GM21367 (cell line): ENCODE measurements around the gene AURKAIP1.

Experiments
- ATAC-seq: cut with Tn5 transposase; IDR thresholded peaks from one replicate; pipeline ENCODE4 v1.9.1; 2021; ENCODE audit not compliant: unreplicated experiment

AURKAIP1 gene

GRCh38 chr1:1335283-1335682, 39.7 kb downstream of the AURKAIP1 start:
- no peak for ATAC-seq

- no peak for ATAC-seq
Measured at GRCh38 chr1:1334835-1335234, 40.2 kb downstream of the AURKAIP1 start.

- no peak for ATAC-seq
Measured at GRCh38 chr1:1333551-1334241, 41.3 kb downstream of the AURKAIP1 start.

- no peak for ATAC-seq
Measured at GRCh38 chr1:1332774-1333480, 42.1 kb downstream of the AURKAIP1 start.

- no peak for ATAC-seq
Measured at GRCh38 chr1:1332031-1332755, 42.8 kb downstream of the AURKAIP1 start.

GRCh38 chr1:1331068-1331965, 43.7 kb downstream of the AURKAIP1 start, which contains the start of gene TAS1R3:
TSS of gene TAS1R3 (plus strand) at chr1:1331280. CDS start at chr1:1331346, 66 bp downstream.
- ATAC-seq, result no peak

- ATAC-seq, result no peak
Measured at GRCh38 chr1:1330366-1331067, 44.5 kb downstream of the AURKAIP1 start.

- no peak for ATAC-seq
Measured at GRCh38 chr1:1329304-1330210, 45.5 kb downstream of the AURKAIP1 start.

- no peak for ATAC-seq
Measured at GRCh38 chr1:1328254-1328653, 46.8 kb downstream of the AURKAIP1 start.

- no peak for ATAC-seq
Measured at GRCh38 chr1:1327291-1327690, 47.7 kb downstream of the AURKAIP1 start.

GRCh38 chr1:1326075-1326605, 48.9 kb downstream of the AURKAIP1 start:
- no peak for ATAC-seq

GRCh38 chr1:1325288-1326074, 49.5 kb downstream of the AURKAIP1 start:
- no peak for ATAC-seq

GRCh38 chr1:1324524-1325287, 50.3 kb downstream of the AURKAIP1 start, which contains the start of the genes CPTP and INTS11:
TSS of gene CPTP (plus strand) at chr1:1324802. CDS start at chr1:1326911, 2,109 bp downstream.
TSS of gene INTS11 (minus strand) at chr1:1324660. CDS start at chr1:1324608, 52 bp downstream.
- ATAC-seq, result peak; percentile 63

- ATAC-seq, result peak; percentile 12
Measured at GRCh38 chr1:1324084-1324523, 50.9 kb downstream of the AURKAIP1 start.
